NCI-H2196 treated with DMSO at 0.1 percent for 48 hours (cell line): ENCODE results near the gene SLC2A13.
"Not testable (repeated sequence)": the region's sequence is repeated elsewhere in the genome, so short reads cannot be mapped to it uniquely, and the experiment has no call there.

Experiments
- DNase-seq: peaks from one replicate; lab custom pipeline; 2025; ENCODE audit not compliant: unreplicated experiment; lab: John Stamatoyannopoulos, UW

The SLC2A13 gene

DNA sequence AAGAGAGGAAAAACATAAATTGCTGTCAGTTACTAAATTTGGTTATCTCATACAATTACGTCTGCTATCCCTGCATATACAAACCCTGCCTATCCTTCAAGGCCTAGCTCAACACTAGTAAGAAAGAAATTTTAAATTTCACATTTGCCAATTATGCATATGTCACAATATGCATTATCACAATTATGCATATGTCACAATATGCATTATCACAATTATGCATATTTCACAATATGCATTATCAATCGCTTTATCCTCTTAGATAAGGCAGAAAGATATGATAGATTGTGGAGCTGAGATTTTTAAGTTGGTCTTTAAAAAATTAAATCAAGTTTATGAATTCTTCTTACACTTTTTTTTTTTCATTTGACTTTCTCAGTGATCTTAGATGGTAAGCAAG is 291.3 kb downstream of the SLC2A13 start:
- no peak for DNase-seq

DNA sequence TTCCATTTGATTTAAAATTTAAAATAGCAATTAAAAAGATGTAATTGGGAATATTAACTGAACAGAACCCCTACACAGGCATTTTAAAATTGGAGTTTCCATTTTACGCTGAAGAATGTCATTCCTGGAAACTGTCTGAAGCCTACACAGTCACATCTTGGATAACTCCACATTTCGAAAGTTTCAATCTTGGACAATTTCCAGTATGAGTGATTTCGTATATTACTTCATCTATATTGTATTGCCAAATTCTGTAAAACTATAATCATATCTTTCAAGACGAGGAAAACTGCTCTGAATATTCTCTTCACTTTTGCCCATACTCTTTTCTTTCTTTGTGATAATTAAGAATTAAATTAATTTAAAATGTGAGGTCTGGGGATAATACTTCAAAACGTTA is 292.1 kb downstream of the SLC2A13 start:
- no peak for DNase-seq

DNA sequence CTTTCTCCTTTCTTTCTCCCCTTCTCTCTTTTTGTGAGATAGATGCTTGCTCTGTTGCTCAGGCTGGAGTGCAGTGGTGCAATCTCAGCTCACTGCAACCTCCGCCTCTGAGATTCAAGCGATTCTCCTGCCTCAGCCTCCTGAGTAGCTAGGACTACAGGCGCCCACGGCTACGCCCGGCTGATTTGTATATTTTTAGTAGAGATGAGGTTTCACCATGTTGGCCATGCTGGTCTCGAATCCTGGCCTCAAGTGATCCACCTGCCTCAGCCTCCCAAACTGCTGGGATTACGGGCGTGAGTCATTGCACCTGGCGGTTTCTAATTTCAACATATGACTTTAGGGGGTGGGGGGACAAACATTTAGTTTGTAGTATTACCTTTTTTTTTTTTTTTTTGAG is 293.4 kb downstream of the SLC2A13 start:
- DNase-seq, result not testable (repeated sequence)

DNA sequence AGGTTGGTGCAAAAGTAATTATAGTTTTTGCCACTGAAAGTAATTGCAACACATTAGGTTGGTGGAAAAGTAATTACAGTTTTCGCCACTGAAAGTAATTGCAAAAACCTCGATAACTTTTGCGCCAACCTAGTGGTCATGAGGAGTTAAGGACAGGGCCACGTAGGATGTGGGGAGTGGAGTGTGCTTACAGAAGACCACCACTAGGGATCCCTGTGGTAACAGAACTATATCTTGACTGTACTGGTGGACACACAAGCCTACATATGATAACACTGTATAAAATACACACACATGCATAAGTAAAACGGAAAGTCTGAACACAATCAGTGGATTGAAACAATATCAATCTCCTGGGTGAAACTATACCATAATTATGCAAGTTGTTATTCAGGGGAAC is 298.8 kb downstream of the SLC2A13 start:
- no peak for DNase-seq

DNA sequence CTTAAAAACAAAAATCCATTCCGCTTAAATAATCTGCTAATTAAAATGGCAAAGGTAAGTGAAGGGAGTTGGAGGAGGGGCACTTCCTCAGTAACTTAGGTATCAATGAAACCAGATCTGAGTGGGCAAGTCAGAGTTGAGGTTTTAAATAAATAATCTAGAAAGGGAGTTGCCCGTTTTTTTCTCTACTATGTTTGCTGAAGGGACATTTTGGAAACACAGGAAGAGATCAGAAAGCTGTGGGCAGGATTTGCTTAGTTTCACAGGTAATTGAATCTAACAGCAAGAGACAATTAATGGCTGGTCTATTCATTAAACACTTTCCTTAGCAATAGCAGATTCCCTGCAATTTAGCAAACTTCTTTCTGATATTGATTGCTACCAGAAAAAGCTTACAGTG is 300.2 kb downstream of the SLC2A13 start:
- no peak for DNase-seq

DNA sequence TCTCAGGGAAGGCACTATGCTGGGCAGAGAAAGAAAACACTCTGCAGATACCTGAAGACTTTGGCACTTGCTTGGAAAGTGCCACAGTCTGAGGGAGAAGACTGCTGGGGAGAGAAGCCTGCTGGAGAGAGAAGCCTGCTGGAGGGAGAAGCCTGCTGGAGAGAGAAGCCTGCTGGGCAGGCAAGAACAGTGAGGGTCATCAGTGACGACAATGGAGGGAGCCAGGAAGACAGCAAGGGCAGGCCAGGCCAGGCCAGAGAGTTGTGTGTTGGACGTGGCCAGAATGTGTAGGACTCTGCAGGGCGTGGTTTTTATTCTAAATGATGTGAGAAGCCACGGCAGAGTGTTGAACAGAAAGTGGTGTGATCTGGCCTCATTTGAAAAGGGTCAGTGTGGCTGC is 301.0 kb downstream of the SLC2A13 start:
- DNase-seq, result no peak

DNA sequence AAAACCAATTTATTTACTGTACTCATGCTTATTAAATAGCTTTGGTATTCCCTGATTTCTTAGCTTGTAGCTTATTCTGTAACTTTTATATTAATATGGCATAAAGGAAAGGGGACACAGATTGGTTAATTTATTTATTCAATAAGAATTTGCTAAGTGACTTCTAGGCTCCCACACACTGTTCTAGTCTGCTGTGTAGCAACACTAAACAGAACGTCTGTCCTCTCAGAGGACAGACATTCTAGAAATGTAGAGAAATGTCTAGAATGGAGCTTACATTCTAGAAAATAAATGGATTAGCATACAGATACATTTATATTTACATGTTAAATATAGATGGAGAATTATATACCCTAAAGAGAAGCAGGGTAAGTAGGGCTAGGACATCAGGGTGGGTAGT is 301.4 kb downstream of the SLC2A13 start:
- no peak for DNase-seq

DNA sequence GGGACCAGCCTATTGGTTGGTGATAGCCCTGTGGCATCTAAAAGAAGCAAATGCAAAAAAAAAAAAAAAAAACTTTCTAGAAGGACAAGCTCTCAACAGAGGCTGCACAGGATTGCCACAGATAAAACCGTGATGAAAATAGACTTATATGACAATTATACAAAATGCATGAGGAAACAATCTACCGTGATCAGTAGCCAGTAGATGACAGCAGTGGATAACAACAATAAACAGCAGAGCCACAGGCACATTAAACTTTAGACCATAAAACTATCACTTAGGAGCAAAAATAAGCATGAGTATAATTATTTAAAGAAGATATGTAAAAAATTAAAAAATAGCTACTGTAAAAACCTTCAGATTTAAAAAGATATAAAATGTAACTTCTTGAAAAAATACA is 302.7 kb downstream of the SLC2A13 start:
- DNase-seq, result no peak

DNA sequence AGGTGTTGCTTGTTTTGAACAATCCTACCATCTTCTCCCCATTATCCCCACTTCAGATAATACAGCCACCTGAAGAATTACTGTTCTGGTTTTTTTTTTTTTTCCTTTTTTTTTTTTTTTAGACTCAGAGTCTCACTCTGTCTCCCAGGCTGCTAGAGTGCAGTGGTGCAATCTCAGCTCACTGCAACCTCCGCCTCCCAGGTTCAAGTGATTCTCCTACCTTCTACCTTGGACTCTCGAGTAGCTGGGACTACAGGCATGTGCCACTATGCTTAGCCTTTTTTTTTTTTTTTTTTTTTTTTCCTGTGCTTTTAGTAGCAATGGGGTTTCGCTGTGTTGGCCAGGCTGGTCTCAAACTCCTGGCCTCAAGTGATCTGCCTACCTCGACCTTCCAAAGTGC is 306.9 kb downstream of the SLC2A13 start:
- no peak for DNase-seq

DNA sequence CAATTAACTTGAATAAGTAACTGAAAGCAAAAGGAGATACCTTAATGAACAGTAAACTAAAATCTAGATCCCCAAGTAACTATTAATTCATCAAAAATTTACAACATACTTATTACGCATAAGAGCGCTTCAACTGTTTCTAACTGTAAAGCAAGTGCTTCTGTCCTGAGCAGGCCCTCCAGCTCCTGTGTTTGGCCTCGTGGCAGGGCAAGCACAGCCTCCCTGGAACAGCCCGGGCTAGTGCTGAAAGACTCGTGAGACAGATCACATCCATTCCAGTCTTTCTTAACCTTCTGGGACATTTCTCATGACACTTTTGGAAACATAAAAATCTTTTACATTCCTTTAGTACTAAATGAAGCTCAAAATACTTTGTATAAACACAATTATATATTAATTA is 307.5 kb downstream of the SLC2A13 start:
- no peak for DNase-seq

DNA sequence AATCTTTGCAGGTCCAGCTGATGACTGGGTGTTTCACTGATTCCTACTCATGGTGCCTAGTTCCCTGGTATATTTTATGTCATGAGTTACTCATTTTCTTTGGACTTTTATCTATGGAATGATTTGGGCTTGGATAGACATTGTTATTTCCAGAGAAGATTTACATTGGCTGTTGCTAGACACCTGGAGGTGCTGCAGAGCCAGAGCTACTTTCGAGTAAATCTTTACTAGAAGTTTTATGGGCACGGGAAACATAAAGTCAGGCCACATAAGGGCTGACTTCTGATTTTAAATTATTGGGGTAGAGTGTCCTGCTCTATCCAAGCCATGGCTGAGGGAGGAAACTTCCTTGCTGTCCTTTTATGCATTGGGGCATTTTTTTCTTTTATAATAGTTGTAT is 310.4 kb downstream of the SLC2A13 start:
- DNase-seq, result no peak

DNA sequence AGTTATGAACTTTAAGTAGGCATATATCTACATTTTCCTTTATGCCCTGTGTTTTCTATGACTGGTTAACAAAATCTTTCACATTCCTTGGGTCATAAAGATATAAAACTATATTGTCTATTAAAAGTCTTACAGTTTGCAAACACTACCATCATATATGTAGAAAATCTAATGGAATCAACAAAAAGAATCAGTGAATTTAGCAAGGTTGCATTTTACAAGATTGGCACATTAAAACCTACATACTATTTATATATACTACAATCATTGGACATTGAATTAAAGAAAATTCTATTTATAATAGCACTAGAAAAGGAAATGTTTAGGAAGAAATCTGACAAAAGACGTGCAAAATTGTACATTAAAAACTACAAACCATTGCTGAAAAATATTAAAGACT is 312.9 kb downstream of the SLC2A13 start:
- DNase-seq, result no peak

DNA sequence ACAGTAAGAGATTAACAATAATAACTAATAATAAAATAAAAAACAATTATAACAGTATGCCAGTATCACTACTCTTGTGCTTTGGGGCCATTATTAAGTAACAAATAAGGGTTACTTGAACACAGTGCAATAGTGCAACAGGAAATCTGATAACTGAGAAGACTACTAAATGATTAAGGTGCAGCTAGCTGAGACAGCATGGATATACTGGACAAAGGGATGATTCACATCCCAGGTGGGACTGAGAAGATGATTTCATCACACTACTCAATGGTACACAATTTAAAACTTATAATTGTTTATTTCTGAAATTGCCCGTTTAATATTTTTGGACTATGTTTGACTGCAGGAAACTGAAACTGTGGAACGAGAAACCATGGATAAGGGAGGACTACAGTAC is 317.6 kb downstream of the SLC2A13 start:
- no peak for DNase-seq

DNA sequence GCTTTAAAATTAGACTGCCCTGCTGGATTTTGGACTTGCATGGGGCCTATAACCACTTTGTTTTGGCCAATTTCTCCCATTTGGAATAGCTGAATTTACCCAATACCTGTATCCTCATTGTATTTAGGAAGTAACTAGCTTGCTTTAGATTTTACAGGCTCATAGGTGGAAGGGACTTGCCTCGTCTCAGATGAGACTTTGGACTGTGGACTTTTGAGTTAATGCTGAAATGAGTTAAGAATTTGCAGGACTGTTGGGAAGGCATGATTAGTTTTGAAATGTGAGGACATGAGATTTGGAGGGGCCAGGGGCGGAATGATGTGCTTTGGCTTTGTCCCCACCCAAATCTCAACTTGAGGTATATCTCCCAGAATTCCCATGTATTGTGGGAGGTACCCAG is 320.1 kb downstream of the SLC2A13 start:
- DNase-seq, result not testable (repeated sequence)

DNA sequence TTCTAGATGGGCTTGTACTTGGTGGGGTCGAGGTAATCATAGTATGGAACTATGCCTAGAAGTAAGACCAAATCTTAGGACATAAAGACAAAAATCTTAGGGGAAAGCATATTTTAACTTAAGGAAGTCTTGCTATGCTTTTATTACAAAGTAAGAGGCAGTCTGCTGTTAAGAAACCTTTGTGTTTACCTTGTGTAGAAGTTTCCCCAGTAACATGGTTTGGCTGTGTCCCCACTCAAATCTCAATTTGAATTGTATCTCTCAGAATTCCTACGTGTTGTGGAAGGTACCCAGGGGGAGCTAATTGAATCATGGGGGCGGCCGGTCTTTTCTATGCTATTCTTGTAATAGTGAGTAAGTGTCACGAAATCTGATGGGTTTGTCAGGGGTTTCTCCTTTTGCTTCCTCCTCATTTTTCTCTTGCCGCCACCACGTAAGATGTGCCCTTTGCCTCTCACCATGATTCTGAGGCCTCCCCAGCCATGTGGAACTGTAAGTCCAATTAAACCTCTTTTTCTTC is 323.8 kb downstream of the SLC2A13 start:
- DNase-seq, result no peak

DNA sequence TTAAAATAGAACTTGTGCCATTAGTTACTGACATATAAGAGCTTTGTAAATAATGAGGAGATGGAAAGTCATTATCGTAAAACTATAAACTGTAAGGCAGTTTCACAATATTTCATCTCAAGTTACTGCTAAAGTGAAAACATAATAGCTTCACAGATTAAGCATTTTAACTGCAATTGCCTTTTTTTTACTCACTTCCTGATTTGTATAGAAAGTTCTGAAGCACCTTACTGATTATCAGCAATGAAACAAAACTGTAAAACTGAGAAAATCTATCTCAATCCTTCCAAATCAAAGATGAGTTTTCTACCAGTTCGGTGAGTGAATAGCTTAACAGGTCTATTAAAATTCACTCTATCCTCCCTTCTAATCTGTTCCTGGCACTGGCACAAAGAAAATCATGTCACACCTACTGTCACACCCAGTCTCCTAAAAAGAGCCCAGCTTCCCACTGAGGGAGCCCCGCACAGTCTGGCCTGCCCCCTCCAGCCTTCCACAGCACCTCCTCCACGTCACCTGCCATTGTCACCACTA is 324.9 kb downstream of the SLC2A13 start:
- DNase-seq, result no peak

DNA sequence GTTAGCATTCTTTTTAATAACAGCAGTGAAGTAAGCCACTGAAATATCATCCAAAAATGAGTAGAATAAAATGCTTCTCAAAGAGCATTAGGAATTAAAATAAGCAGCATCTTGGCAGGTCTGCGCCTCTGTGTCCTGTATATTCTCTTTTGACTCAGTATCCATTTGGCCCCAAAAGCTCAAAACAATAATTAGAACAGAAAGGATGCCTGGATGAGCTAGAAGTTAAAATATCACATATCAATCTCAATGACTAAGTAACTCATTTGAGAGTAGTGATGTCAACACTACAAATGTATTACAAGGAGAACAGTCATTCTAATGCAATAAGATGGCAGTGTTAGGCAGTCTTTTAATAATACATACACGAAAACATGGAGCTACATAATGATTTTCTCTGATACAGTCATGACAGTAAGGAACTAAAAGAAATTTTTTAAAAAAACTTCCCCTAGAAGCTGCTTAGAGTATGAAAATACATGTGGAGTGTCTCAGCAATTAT is 325.4 kb downstream of the SLC2A13 start:
- no peak for DNase-seq

DNA sequence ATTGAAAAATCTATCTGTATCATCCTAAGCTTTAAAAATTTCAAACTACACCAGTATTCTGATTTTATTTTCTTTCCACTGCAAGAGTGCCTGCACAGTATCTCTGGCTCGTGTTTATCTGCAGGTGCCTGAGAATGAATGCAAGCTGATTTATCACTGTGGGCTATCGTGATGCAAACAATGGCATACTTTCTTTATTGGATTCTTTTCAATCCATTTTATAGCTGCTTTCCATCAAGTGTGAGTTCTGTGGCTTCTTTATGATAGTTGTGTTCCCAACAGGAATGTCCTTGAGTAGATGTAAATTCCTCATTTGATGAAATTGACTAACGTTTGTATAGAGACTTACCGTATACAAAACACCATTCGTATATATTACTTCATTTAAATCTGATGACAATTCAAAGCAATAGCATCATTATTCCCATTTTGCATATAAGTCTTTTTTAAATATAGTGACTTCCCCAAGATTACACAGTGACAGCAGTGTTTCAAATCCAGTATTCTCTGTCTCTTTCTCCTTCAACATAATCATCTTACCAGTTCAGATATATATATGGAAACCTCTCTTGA is 326.0 kb downstream of the SLC2A13 start:
- DNase-seq, result no peak

DNA sequence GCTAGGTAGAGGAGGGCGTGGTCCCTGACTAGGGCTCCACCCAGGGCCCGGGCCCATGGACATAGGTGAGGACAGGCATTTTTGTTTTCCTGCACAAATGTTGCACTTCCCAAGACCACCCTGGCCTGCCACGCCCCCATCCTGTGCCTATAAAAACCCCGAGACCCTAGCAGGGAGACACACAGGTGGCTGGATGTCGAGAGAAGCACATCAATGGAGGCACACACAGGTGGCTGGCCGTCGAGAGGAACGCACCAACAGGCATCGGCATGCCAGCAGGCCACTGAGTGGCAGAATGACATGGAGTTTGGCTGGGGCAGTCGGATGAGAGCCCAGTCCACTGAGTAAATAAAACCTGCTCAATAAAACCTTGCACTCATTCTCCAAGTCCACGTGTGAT is 328.4 kb downstream of the SLC2A13 start:
- no peak for DNase-seq

DNA sequence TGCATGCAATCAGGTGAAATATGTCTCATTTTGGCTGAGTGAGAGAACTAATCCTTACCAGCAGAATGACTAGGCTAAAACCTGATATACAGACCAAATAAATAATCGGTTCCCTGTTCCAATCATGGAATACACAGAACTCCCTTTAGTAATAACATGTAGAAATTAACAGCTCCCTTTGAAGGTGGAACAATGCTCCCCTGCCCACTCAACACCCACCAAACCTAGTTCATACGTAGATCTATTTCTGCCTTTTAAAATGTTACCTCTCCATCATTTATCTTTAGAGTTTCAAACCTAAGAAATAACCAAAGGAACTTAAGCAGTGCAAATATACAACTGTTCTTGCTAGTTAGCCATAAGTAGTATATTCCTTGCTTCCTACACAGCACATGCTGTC is 332.6 kb downstream of the SLC2A13 start:
- no peak for DNase-seq

DNA sequence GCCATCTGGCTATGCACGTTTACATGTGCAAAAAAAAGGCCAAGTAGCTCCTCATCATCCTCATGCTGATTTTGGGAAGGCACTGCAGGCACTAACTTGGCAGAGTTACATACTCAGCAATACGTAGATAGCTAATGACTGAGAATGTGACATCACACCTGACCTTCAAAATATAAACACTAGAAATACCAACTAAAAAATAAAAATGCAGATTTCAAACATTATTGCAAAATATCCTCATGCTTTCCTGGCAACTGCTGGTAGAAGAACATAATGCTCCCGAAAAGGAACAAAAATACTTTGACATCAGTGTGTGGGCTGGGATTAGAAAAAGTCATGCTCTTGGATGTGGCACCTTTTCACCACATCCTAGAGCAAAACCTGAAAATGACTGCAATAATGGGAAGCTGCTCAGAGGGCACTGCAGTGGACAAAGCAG is 333.0 kb downstream of the SLC2A13 start:
- no peak for DNase-seq

DNA sequence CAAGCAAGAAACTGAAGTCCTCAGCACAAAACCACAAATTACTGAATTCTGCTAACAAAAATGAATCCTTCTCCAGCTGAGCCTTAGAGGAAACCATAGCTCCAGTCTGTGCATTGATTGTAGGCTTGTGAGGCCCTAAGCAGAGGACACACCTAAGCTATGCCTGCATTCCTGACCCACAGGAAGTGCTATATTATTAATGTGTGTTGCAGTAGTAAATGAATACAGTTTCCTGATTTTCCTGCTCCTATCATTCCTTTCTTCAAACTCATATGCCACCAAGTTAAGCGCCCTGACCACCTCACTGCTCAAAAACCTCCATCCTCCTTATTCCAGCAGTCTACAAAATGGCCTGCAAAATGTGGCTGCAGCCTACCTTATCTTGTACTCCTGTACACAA is 334.4 kb downstream of the SLC2A13 start:
- no peak for DNase-seq

DNA sequence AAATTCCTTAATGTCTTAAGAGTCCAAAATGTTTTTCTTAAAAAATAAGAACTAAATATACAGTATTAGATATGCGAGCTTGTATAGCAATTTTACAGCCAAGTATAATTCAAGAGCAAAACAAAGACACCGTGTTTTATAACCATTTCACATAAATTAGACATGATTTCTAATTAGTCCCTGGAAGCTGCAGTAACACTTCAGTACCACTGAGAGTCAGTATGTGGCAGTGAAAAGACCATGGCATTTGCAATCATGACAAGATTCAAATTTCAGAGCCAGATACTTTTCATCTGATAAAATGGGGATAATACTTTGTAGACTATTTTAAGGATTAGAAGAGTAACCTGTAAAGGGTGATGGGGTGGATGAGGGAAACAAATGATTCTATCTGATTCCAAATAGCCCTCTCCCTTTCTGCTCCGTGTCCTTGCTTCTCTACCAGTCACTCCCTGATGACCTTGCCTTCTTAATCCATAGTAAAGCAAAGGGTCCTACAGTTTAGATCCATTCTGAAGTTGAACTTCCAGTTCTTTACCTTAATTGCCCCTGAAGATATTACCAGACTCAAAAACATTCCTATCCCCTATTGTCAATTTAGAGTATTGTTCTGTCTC is 340.8 kb downstream of the SLC2A13 start:
- DNase-seq, result peak; percentile 4
